ENCODE results near the gene C3orf62. TPM values are rescaled to one million over a fixed set of nuclear protein-coding genes. Genes with fewer than 3 reads are reported as not detected.
A peak's percentile ranks its signal among the peaks of the same experiment; 100 is the strongest.

C3orf62 gene
- 1.4 and 1.6 TPM in 2 replicates for total RNA-seq (2014; rRNA removed; shearing (Covaris generic))

DNA sequence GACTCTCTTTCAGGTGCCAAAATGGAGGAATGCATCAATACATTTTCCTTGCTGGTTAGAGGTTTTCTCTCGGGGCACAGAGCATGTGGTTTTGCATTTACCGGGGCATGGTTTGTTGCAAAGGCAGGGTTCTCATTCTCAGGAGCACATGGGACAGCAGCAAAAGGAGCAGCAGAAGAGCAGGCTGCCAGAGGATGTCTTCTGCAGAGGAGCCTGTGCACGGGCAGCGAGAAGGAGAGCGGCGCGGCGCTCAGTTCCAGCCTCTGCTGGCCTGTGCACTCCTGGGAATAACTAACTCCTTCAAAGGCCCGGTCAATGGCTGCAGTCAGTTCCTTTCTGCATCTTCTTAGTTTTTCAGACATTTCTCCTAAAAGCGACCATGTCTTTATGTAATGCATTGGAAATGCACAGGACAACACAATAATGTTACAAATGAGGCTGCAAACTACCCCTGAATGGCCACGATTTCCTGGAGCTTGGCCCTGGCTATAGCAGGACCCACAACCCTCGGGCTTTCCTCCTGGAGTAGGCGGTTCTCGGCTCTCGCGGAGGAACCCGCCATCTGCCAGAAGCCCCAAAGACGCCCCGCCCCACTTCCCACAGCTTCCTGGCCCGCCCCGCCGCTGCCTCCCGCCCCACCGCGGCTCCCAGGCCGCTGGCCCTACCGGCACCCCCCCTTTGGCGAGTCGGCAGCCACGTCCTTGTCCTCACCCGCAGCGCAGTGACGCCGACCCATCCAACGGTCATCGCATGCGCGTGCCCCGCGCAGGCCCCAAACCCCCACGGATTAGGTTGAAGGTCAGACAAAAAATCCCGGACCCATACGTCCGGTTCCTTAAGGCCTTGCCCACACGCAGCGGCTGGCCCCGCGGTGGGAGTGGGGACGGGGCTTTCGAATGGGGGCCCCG is at the start of gene C3orf62:
TSS of gene C3orf62 (minus strand) at position 758 of the 908 bp plus-strand sequence. CDS start at position 398, 360 bp downstream.
- no peak within 1 kb of the TSS for H3K4me3 ChIP-seq

DNA sequence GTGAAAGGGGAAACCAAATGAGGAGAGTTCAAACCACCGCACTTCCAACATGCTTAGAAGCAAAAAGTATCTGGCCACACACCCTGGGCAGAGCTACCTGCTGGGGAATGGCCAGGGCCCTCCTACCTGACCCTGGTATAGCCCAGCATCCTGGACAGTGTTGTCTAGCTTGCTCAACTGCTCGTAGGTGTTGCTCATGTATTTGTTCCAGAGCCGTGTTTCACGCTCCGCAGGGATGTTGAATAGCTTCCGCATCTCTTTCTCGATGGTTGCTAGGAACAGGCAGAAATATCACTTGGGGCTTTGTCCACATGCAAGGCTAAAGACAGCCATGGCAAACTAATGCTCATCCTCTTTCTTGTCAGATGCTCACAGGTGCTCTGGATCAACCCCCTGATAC is 47.7 kb upstream of the C3orf62 start:
- H3K36me3 ChIP-seq: peaks cover 45% of the 10 kb centered on the region
- no peaks in the 10 kb centered on the region for H3K4me1 ChIP-seq
- DNase-seq: no peak
- no peak overlapping the region for H3K27ac ChIP-seq
- H3K9me3 ChIP-seq (replicated peaks): no peaks in the 10 kb centered on the region
- H3K4me3 ChIP-seq: no peak overlapping the region
- no peaks in the 10 kb centered on the region for H3K27me3 ChIP-seq

More for the DNA sequence above, at the start of gene C3orf62:
- no peak within 1 kb of the TSS for H3K27ac ChIP-seq
- H3K9me3 ChIP-seq (replicated peaks): no peaks in the 10 kb centered on the region
- no peaks in the 10 kb centered on the region for H3K27me3 ChIP-seq
- peaks cover 27% of the 10 kb centered on the region for H3K36me3 ChIP-seq
- DNase-seq: no peak
- no peaks in the 10 kb centered on the region for H3K4me1 ChIP-seq

DNA sequence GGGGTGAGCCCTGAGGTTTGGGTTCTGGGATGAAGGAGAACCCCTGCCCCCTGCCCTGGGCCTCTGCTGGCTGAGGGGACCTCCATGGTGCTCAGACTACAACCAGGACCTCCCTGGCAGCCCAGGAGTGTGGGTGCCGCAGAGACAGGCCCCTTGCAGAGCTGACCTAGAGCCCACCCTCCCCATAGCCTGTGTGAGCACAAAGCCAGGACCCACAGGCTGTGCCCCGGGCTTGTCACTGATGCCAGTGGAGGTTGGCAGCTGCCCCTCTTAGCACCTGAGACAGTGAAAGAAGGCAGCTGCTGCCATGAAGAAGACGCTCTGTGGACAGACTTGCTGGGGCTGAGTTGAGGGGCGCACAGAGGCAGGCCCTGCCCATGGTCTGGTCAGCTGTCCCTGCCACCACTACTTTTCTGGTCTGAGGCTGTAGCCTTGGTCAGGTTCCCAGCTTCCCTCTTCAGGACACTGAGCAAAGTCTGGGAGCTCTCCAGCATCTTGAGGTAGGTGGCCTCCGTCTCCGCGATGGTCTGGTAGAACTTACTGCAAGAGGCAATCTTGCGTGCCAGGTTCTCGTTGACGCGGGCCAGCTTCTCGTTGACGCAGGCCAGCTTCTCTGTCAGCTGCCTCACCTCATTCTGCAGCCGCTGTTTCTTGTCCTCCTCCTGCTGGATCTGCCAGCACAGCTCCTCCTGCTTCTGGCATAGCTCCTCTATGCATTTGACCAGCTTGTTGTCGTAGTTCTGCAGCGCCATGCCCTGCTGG is 39.8 kb upstream of the C3orf62 start:
- H3K36me3 ChIP-seq: peaks cover 29% of the 10 kb centered on the region
- H3K4me3 ChIP-seq: no peak overlapping the region
- H3K27me3 ChIP-seq: no peaks in the 10 kb centered on the region
- H3K9me3 ChIP-seq (replicated peaks): no peaks in the 10 kb centered on the region
- no peak for DNase-seq
- H3K27ac ChIP-seq: no peak overlapping the region
- no peaks in the 10 kb centered on the region for H3K4me1 ChIP-seq

DNA sequence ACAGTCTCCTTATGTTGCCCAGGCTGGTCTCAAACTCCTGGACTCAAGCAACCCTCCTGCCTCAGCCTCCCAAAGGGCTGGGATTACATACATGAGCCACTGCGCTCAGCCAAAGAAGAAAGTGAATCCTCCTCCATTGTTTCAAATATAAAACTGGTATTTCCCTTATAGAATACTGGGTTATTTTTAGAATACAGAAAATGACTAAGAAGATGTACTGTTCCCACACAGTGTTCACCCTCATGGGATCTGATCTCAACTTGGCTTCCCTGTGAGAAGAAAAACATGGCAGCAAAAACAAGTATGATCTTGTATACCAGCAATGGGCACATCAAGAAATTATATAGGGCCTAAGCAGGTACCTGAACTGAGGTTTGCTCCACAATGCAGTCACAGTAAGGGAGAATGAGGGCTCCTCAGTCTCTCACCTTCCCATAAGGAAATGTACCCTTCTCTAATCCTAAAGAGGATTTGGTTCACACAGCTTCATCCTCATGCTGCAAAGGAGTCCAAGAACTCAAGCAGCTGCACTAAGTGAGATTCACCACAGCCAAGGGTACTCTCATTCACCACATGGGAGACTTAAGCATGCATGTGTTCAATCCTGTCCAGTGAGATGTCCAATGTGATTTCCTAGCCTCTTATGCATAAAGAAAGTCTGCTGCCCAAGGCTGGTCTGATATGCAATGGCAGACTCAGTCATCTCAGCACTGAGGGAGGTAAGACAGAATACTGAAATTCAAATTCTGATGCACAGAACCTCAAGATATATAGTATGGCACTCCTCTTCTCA is 37.1 kb upstream of the C3orf62 start:
- Histone ChIP-seq H3K9me3 (replicated peaks) (no peaks in the 10 kb centered on the region), H3K27ac (no peak overlapping the region), H3K4me3 (no peak overlapping the region), H3K36me3 (peaks cover 23% of the 10 kb centered on the region), H3K4me1 (no peaks in the 10 kb centered on the region), H3K27me3 (no peaks in the 10 kb centered on the region)
- DNase-seq: no peak

DNA sequence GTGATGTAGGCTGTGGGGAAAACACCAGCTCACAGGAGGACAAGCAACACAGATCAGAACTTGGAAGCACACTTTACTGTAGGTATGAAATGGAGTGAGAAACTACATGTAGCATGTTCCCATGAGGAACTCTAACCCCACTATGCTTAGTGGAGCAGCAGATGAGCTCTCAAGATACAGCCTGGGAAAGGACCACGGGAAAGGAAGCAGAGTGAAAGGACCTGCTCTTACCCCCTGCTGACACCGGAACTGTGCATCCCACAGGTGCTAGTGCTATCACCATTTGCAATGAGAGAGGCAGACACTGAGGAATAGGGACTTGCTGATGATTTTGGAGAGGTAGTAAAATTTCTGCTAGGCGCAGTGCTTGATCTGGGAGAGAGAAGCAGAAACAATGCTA is 34.3 kb upstream of the C3orf62 start:
- Histone ChIP-seq H3K36me3 (peaks cover 21% of the 10 kb centered on the region; the same call in 1 of the 2 replicates), H3K27ac (no peak overlapping the region), H3K4me1 (no peaks in the 10 kb centered on the region), H3K4me3 (no peak overlapping the region), H3K9me3 (replicated peaks) (no peaks in the 10 kb centered on the region), H3K27me3 (no peaks in the 10 kb centered on the region)
- no peak for DNase-seq

DNA sequence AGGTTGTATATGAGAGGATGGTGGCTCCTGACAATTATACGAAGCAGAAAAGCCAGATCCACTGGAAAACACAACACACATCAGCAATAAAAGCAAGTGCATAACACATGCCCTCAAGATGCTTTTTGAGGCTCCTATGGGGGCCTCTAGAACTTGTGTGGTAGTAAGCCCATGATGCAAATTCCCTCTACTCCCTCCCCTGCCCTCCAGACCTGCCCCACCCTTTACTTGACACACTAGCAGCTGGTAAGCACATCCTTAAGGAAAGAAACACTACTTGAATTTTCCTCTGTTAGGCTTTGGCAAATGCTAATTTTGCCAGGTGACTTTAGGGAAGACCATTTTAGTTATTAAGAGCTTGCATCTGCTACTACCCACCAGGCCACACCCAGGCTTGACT is 33.6 kb upstream of the C3orf62 start:
- Histone ChIP-seq H3K27me3 (no peaks in the 10 kb centered on the region), H3K36me3 (peaks cover 22% of the 10 kb centered on the region; the same call in 1 of the 2 replicates), H3K4me1 (no peaks in the 10 kb centered on the region), H3K27ac (no peak overlapping the region), H3K9me3 (replicated peaks) (no peaks in the 10 kb centered on the region), H3K4me3 (no peak overlapping the region)
- DNase-seq: no peak

DNA sequence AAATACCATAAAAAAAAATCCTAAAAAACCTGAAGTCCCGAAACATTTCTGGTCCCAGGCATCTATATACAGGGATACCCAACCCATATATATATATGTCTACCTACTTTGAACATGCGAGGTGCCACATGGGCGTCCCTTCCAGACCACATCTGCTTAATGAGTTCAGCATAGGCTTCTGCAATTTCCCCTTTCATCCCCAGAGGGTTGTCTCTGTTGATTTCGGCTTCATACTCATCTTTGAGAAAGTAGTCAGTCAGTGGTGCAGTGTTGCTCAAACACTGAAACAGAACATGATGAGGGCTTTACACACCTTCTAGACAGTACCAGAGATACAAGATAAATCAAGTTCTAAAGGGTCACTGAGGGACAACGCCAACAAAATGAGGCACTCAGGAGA is 28.6 kb upstream of the C3orf62 start:
- Histone ChIP-seq H3K9me3 (replicated peaks) (no peaks in the 10 kb centered on the region), H3K4me3 (no peak overlapping the region), H3K36me3 (peaks cover 22% of the 10 kb centered on the region), H3K27me3 (no peaks in the 10 kb centered on the region), H3K27ac (no peak overlapping the region), H3K4me1 (no peaks in the 10 kb centered on the region)
- DNase-seq: no peak

DNA sequence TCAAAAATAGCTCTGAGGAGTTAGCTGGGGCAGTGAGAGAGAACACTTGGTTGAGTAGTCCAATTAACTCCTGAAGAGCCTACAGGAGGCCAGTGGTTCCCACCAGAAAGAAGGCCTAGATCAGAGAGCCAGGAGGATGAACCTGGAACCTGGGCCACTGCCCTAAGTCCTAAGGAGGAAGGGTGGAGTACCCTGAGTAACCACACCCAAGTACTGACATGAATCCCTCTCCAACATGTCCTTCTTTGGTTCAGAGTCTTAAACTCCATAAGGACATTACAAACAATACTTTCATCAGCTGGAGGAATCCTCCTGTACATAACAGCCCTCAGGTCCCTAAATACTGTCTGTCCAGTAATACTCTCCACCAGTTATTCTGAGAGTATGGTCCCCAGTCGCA is 25.6 kb upstream of the C3orf62 start:
- no peak for DNase-seq
- no peaks in the 10 kb centered on the region for H3K4me1 ChIP-seq
- peaks cover 24% of the 10 kb centered on the region for H3K36me3 ChIP-seq
- no peaks in the 10 kb centered on the region for H3K9me3 ChIP-seq (replicated peaks)
- H3K27ac ChIP-seq: no peak overlapping the region
- H3K4me3 ChIP-seq: no peak overlapping the region
- H3K27me3 ChIP-seq: no peaks in the 10 kb centered on the region

DNA sequence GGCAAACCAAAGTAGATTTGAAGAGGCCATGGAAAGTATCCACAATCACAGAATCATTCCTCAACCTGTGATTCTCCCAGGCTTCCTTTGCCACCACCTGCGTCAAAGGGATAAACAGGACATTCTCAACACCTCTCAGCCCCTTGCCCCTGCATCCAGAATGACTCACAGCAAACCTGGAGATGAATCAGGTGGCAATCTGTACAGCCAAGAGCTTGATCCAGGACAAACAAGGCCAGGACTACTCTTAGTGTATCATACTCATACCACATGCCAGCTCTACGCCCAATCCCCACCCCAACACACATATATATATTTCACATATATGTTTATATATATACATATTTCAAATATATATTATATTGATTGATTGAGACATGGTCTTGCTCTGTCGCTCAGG is 23.6 kb upstream of the C3orf62 start:
- H3K4me3 ChIP-seq: no peak overlapping the region
- no peak overlapping the region for H3K27ac ChIP-seq
- peaks cover 22% of the 10 kb centered on the region for H3K36me3 ChIP-seq
- H3K4me1 ChIP-seq: no peaks in the 10 kb centered on the region
- no peaks in the 10 kb centered on the region for H3K27me3 ChIP-seq
- H3K9me3 ChIP-seq (replicated peaks): no peaks in the 10 kb centered on the region
- no peak for DNase-seq

DNA sequence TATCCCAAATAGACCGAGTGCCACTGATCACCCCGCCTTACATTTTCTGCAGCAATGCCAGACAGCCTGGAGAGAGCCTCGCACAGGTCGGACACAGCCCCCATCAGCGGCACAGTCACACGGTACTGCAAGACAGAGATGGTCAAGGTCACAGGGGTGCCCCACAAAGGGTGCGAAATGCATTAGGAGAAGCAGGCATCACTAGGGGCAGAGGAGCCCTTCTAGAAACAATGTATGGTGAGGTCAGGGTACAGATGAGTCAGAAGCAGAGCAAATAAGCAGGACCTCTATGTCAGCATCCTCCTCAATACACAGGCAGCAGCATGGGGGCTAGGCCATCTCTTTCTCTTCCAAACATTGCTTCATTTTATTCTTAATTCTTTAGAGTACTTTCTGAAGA is 21.5 kb upstream of the C3orf62 start:
- no peak overlapping the region for H3K27ac ChIP-seq
- H3K4me1 ChIP-seq: no peaks in the 10 kb centered on the region
- DNase-seq: no peak
- H3K4me3 ChIP-seq: no peak overlapping the region
- no peaks in the 10 kb centered on the region for H3K9me3 ChIP-seq (replicated peaks)
- peaks cover 34% of the 10 kb centered on the region for H3K36me3 ChIP-seq
- H3K27me3 ChIP-seq: no peaks in the 10 kb centered on the region

DNA sequence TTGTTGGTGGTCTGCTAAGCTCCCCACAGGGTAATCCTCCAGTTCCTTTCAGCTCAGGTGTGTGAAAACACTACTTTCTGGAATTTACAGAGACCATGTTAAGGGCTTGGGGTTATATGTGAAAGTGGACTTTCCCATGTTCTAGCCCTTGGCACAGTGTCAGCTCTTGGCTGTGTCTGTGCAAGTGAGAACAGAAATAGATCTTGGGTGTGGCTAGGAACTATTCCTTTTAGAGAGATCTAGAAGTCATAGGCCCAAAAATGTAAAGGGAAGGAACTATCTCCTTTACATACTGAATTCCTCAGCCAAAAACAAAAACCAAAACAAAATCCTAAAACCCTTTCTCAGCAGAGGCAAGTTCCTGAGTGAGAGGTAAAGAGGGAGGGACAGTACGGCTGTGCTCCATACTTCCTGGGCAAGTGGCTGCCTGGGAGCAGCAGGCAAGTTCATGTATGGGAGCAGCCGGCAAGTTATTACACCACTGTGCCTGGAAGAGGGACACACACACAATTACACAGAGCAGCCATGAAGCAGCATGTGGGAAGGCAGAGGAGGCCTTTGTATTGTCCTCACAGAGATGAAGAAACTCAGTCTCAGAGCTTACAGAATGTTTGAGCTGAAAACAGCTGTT is 19.9 kb upstream of the C3orf62 start:
- H3K4me3 ChIP-seq: no peak overlapping the region
- DNase-seq: no peak
- H3K4me1 ChIP-seq: no peaks in the 10 kb centered on the region
- H3K27me3 ChIP-seq: no peaks in the 10 kb centered on the region
- H3K9me3 ChIP-seq (replicated peaks): no peaks in the 10 kb centered on the region
- no peak overlapping the region for H3K27ac ChIP-seq
- H3K36me3 ChIP-seq: peaks cover 42% of the 10 kb centered on the region

DNA sequence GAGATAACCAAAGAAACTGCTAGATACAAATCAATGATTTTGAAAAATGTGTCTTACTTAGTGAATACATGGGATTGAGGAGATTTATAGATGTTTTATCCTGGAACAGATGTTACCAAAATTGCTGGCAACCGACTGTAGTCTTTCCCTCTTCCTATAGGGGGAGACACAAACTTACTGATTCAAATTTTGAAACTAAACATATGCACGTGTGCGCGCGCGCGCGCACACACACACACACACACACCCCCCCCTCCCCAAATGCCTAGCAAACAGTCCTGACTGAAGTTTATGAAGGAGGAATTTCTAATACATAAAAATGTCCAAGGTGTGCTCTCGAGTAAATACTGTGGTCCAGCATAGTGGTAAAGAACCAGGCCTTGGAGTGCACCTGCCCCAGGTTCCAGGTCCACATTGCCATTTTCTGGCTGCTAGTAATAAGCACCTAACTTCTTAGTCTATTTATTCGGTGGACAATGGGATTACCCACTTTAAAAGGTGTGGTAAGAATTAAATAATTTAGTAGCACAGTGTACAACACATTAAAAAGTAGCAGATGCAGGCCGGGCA is 18.5 kb upstream of the C3orf62 start:
- DNase-seq: peak; percentile 14 to 51
- Histone ChIP-seq H3K9me3 (replicated peaks) (no peaks in the 10 kb centered on the region), H3K36me3 (peaks cover 35% of the 10 kb centered on the region), H3K4me1 (no peaks in the 10 kb centered on the region), H3K27me3 (no peaks in the 10 kb centered on the region), H3K4me3 (no peak overlapping the region), H3K27ac (no peak overlapping the region)

DNA sequence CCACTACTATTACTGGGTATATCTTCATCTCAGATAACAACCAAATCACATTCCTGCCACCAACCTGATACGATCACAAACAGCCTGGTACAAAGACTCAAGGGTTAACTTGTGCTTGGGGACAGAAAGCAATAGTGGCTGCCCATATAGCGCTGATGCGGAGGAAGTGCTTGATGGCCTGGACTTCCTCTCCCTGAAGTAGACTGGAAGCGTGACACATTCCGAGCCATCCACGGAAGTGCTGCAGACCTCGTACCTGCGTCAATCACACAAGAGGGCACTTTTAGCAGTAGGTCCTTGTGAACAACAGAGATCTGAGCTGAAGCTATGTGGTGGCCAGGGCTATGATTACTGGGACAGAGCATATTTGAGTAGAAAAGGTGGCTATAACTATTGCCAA is 17.3 kb upstream of the C3orf62 start:
- no peak overlapping the region for H3K27ac ChIP-seq
- H3K9me3 ChIP-seq (replicated peaks): no peaks in the 10 kb centered on the region
- DNase-seq: no peak
- H3K4me1 ChIP-seq: no peaks in the 10 kb centered on the region
- peaks cover 36% of the 10 kb centered on the region for H3K36me3 ChIP-seq
- no peak overlapping the region for H3K4me3 ChIP-seq
- no peaks in the 10 kb centered on the region for H3K27me3 ChIP-seq

DNA sequence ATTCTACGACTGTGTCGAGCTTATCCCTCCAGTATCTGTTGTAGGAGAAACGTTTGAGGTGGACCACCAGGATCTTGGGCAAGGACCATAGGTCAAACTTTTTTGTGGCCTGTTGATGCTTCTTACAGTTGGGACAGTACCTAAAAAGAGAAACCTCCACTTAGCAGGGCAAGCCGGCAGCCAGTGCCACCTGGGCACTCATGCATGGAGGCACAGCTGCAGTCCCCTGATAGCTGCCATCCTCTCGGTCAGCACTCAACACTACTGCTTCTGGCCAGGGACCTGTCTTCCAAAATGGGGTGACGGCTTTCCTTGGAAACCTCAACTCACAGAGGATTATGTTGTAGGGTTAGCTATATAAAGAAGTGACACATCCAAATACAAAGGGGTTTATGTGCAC is 7.0 kb upstream of the C3orf62 start:
- H3K4me1 ChIP-seq: no peaks in the 10 kb centered on the region
- H3K27me3 ChIP-seq: no peaks in the 10 kb centered on the region
- no peaks in the 10 kb centered on the region for H3K9me3 ChIP-seq (replicated peaks)
- H3K27ac ChIP-seq: no peak overlapping the region
- peaks cover 44% of the 10 kb centered on the region for H3K36me3 ChIP-seq
- no peak overlapping the region for H3K4me3 ChIP-seq
- DNase-seq: no peak

All from SJCRH30 (cell line).